GM21390 (cell line): ENCODE data around the gene SUMO1.

ENCODE experiments used
- ATAC-seq: cut with Tn5 transposase; IDR thresholded peaks from one replicate; pipeline ENCODE4 v1.9.1; 2021; ENCODE audit not compliant: unreplicated experiment

Gene SUMO1

GRCh38 chr2:202201220-202202160 lies 36.9 kb downstream of the SUMO1 start:
- no peak for ATAC-seq

- no peak for ATAC-seq
Measured at GRCh38 chr2:202196727-202197126, 41.7 kb downstream of the SUMO1 start.

- no peak for ATAC-seq
Measured at GRCh38 chr2:202194418-202194817, 44.0 kb downstream of the SUMO1 start.

- no peak for ATAC-seq
Measured at GRCh38 chr2:202193881-202194353, 44.5 kb downstream of the SUMO1 start.

GRCh38 chr2:202193305-202193704 lies 45.1 kb downstream of the SUMO1 start:
- no peak for ATAC-seq

- no peak for ATAC-seq
Measured at GRCh38 chr2:202187570-202187969, 50.8 kb downstream of the SUMO1 start.

GRCh38 chr2:202186641-202187202 lies 51.7 kb downstream of the SUMO1 start:
- no peak for ATAC-seq

- no peak for ATAC-seq
Measured at GRCh38 chr2:202185156-202185555, 53.2 kb downstream of the SUMO1 start.

- no peak for ATAC-seq
Measured at GRCh38 chr2:202184557-202184956, 53.8 kb downstream of the SUMO1 start.

- no peak for ATAC-seq
Measured at GRCh38 chr2:202178346-202178958, 59.9 kb downstream of the SUMO1 start.

GRCh38 chr2:202172439-202173211 lies 65.8 kb downstream of the SUMO1 start:
- ATAC-seq = peak; percentile 65

GRCh38 chr2:202171241-202171825 lies 67.1 kb downstream of the SUMO1 start:
- no peak for ATAC-seq

GRCh38 chr2:202169832-202170424 lies 68.5 kb downstream of the SUMO1 start:
- ATAC-seq = no peak

- no peak for ATAC-seq
Measured at GRCh38 chr2:202169131-202169530, 69.3 kb downstream of the SUMO1 start.

GRCh38 chr2:202165945-202166344 lies 72.5 kb downstream of the SUMO1 start:
- ATAC-seq = no peak

- ATAC-seq = no peak
Measured at GRCh38 chr2:202165208-202165607, 73.2 kb downstream of the SUMO1 start.

GRCh38 chr2:202164411-202164810 lies 74.0 kb downstream of the SUMO1 start:
- no peak for ATAC-seq

GRCh38 chr2:202161151-202161835 lies 77.1 kb downstream of the SUMO1 start:
- ATAC-seq = no peak

GRCh38 chr2:202158796-202159195 lies 79.6 kb downstream of the SUMO1 start:
- ATAC-seq = no peak
